Skeletal muscle tissue (tissue), 4 donors: ENCODE data around the gene EDA. TPM values are rescaled to one million over a fixed set of nuclear protein-coding genes. Genes with fewer than 3 reads are reported as not detected.

Experiments used
- H3K27ac ChIP-seq: one replicate; pipeline ENCODE4 v1.7.0; 2013; ENCODE audit warnings: mild to moderate bottlenecking, low read depth, low read length, inconsistent platforms
- H3K27me3 ChIP-seq, 3 donors: one replicate each; pipeline ENCODE4 v1.7.0; 2013; ENCODE audit warnings: low read length in 3 of 3; ENCODE audit not compliant: control insufficient read depth in 3 of 3, insufficient read depth in 3 of 3
- H3K36me3 ChIP-seq, 3 donors: one replicate each; pipeline ENCODE4 v1.7.0; 2013; ENCODE audit warnings: low read length in 3 of 3; ENCODE audit not compliant: control insufficient read depth in 3 of 3, insufficient read depth in 3 of 3
- H3K4me1 ChIP-seq, 3 donors: one replicate each; pipeline ENCODE4 v1.7.0; 2013; ENCODE audit warnings: low read length in 3 of 3, mild to moderate bottlenecking in 3 of 3; ENCODE audit not compliant: control insufficient read depth in 3 of 3, insufficient read depth in 3 of 3
- H3K4me3 ChIP-seq, 3 donors: one replicate each; pipeline ENCODE4 v1.7.0; 2013; ENCODE audit warnings: low read length in 3 of 3
- H3K9ac ChIP-seq, 3 donors: one replicate each; pipeline ENCODE4 v1.7.0; 2013; ENCODE audit warnings: low read length in 3 of 3, mild to moderate bottlenecking in 3 of 3, moderate library complexity in 2 of 3, low read depth in 1 of 3
- H3K9me3 ChIP-seq, 3 donors: one replicate each; pipeline ENCODE4 v1.7.0; 2013; ENCODE audit warnings: low read length in 3 of 3; ENCODE audit not compliant: control insufficient read depth in 3 of 3
- total RNA-seq: library from RNA; depleted of rRNA; stranded (reverse); fragments of >200 nt; gene quantifications from one replicate; pipeline ENCODE4 v1.2.3, GENCODE V29; 2014
- donor health status: Osteomylitis.

EDA gene
- total RNA-seq, 1 donor from 2014 or later = 11.0 TPM

DNA sequence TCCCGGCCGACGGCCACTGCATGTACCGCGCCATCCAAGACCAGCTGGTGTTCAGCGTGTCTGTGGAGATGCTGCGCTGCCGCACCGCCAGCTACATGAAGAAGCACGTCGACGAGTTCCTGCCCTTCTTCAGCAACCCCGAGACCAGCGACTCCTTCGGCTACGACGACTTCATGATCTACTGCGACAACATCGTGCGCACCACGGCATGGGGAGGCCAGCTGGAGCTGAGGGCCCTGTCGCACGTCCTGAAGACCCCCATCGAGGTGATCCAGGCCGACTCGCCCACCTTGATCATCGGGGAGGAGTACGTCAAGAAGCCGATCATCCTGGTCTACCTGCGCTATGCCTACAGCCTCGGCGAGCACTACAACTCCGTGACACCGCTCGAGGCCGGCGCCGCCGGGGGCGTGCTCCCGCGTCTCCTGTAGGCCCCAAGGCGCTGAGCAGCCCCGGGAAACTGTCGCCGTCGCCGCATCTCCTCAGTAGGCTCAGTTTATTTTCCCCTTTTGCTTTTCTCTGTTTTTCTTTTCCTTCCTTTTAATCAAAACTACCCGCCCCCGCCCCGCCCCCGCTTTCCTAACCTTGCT, 447.1 kb downstream of the EDA start:
- peaks cover 0 to 5% (median 0%) of the 10 kb centered on the region in 3 donors for H3K9me3 ChIP-seq
- no peak overlapping the region for H3K27ac ChIP-seq
- no peak overlapping the region for H3K9ac ChIP-seq
- no peak overlapping the region for H3K4me3 ChIP-seq
- H3K36me3 ChIP-seq = no peaks in the 10 kb centered on the region
- H3K4me1 ChIP-seq = no peaks in the 10 kb centered on the region
- H3K27me3 ChIP-seq = peaks cover 0 to 3% (median 0%) of the 10 kb centered on the region in 3 donors

DNA sequence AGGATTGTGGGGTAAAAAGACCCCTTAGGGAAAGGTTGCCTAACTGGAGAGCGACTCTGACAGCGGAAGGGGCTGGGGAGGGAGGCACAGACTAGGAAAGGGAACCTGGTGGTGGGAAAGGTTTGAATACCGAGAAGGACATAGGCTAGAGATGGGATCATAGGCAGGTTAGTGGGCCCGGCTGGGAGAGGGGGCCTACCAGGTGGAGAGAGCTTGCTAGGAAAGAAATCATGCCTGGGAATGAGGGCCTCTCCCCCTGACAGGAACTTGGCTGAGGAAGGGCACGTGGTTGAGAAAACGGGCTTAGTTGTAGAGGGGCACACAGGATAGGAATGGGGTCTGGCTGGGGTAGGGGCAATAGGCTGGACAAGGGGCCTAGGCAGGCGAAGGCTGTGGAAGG, 450.7 kb downstream of the EDA start:
- no peak overlapping the region for H3K9ac ChIP-seq
- H3K27me3 ChIP-seq = peaks cover 0 to 3% (median 0%) of the 10 kb centered on the region in 3 donors
- H3K27ac ChIP-seq = no peak overlapping the region
- no peaks in the 10 kb centered on the region for H3K36me3 ChIP-seq
- H3K4me3 ChIP-seq = no peak overlapping the region
- no peaks in the 10 kb centered on the region for H3K4me1 ChIP-seq
- H3K9me3 ChIP-seq = peaks cover 0 to 5% (median 0%) of the 10 kb centered on the region in 3 donors

- H3K4me1 ChIP-seq = peaks cover 2 to 6% (median 6%) of the 10 kb centered on the region in 3 donors
- H3K4me3 ChIP-seq = no peak overlapping the region
- H3K9ac ChIP-seq = no peak overlapping the region
- no peaks in the 10 kb centered on the region for H3K36me3 ChIP-seq
- no peaks in the 10 kb centered on the region for H3K9me3 ChIP-seq
- H3K27me3 ChIP-seq = no peaks in the 10 kb centered on the region
- no peak overlapping the region for H3K27ac ChIP-seq
Observed at GRCh38 chrX:70079297-70079696, 463.4 kb downstream of the EDA start.

DNA sequence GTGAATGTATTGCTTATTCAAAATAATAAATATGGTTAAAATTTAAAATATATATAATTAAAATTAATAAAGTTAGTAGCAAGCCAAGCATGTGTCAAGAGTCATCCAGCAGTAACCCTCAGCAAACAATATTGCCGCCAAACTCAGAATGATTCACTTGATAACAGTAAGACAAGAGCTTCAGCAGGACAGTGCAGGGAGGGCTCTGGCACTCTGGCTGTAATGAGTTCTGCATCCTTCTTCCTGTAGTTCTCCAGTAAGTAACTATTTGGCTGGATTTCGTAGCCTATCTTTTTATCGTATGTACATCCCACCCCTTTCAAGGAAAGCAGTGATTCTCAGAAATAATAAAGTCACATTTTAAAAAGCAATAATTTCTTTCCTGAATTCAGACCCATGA, 464.0 kb downstream of the EDA start:
- Histone ChIP-seq H3K27ac (no peak overlapping the region), H3K27me3 (no peaks in the 10 kb centered on the region)

DNA sequence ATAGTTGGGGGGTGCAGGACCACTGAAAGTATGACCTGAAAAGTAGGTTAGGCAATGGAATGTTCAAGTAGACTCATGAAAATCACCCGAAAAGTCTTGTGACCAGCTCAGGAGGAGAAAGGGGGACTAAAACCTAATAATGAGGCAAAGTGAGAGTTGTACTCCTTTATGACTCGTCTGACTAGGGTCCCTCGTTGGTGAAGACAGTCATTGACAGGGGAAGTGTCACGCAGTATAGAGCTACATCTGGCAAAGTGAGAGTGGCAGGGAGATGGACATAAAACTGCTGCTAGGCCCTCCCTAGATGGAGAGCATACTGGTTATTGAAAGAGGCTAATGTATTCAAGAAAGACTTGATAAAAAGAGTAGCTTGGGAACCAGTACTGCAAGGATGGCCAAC, 466.8 kb downstream of the EDA start:
- Histone ChIP-seq H3K9me3 (no peaks in the 10 kb centered on the region), H3K4me3 (no peak overlapping the region), H3K9ac (no peak overlapping the region), H3K27me3 (no peaks in the 10 kb centered on the region), H3K27ac (no peak overlapping the region), H3K36me3 (no peaks in the 10 kb centered on the region), H3K4me1 (peaks cover 6 to 13% (median 10%) of the 10 kb centered on the region in 3 donors)

More for the DNA sequence above, 464.0 kb downstream of the EDA start:
- Histone ChIP-seq H3K4me1 (peaks cover 3 to 8% (median 7%) of the 10 kb centered on the region in 3 donors), H3K36me3 (no peaks in the 10 kb centered on the region), H3K9me3 (no peaks in the 10 kb centered on the region), H3K9ac (no peak overlapping the region), H3K4me3 (no peak overlapping the region)

GRCh38 chrX:70084592-70085240, 468.8 kb downstream of the EDA start:
- Histone ChIP-seq H3K27ac (peak overlapping the region; percentile 43), H3K4me3 (no peak overlapping the region), H3K36me3 (no peaks in the 10 kb centered on the region), H3K9ac (peak overlapping the region in 1 of 3 donors; percentile 25), H3K9me3 (no peaks in the 10 kb centered on the region), H3K27me3 (no peaks in the 10 kb centered on the region), H3K4me1 (peaks cover 6 to 20% (median 18%) of the 10 kb centered on the region in 3 donors)

- H3K4me3 ChIP-seq = no peak overlapping the region
- H3K9me3 ChIP-seq = no peaks in the 10 kb centered on the region
- no peak overlapping the region for H3K27ac ChIP-seq
- H3K4me1 ChIP-seq = peaks cover 6 to 23% (median 18%) of the 10 kb centered on the region in 3 donors
- H3K36me3 ChIP-seq = no peaks in the 10 kb centered on the region
- peak overlapping the region in 1 of 3 donors; percentile 10 for H3K9ac ChIP-seq
- H3K27me3 ChIP-seq = peaks cover 0 to 7% (median 0%) of the 10 kb centered on the region in 3 donors
Observed at GRCh38 chrX:70087857-70088630, 472.1 kb downstream of the EDA start.

- H3K27ac ChIP-seq = no peak overlapping the region
Observed at GRCh38 chrX:70088751-70089150, 472.8 kb downstream of the EDA start.

More at GRCh38 chrX:70088751-70089150, 472.8 kb downstream of the EDA start:
- Histone ChIP-seq H3K27me3 (peaks cover 0 to 7% (median 0%) of the 10 kb centered on the region in 3 donors), H3K36me3 (no peaks in the 10 kb centered on the region), H3K4me3 (no peak overlapping the region), H3K9ac (no peak overlapping the region), H3K4me1 (peaks cover 6 to 22% (median 17%) of the 10 kb centered on the region in 3 donors), H3K9me3 (no peaks in the 10 kb centered on the region)
